Activated T-helper 17 cell treated with anti-CD3 and anti-CD28 coated beads, Interleukin-2, amount 50 U/mL, for 72 hours (primary cell): ENCODE measurements around the gene ITPRIP. TPM values are rescaled to one million over a fixed set of nuclear protein-coding genes. Genes with fewer than 3 reads are reported as not detected.

Source experiments
- ATAC-seq: fragments of 150-1000 bp; cut with Tn5 transposase; replicated peaks from 2 replicates; pipeline ENCODE4 v1.10.0; 2021; ENCODE audit warnings: mild to moderate bottlenecking, moderate library complexity
- H3K27ac Mint-ChIP-seq: one replicate; pipeline ENCODE4 v1.8.0; 2022; ENCODE audit warnings: mixed read lengths
- H3K27me3 Mint-ChIP-seq: one replicate; pipeline ENCODE4 v1.8.0; 2022; ENCODE audit warnings: mixed read lengths
- H3K36me3 Mint-ChIP-seq: one replicate; pipeline ENCODE4 v1.8.0; 2022; ENCODE audit warnings: low read depth, mild to moderate bottlenecking, mixed read lengths
- H3K4me1 Mint-ChIP-seq: one replicate; pipeline ENCODE4 v1.8.0; 2022; ENCODE audit warnings: mixed read lengths
- H3K4me3 Mint-ChIP-seq: one replicate; pipeline ENCODE4 v1.8.0; 2022; ENCODE audit warnings: mild to moderate bottlenecking, mixed read lengths
- H3K9me3 Mint-ChIP-seq: one replicate; pipeline ENCODE4 v1.8.0; 2022; ENCODE audit warnings: mixed read lengths
- total RNA-seq, 2 donors: library from RNA; stranded (reverse); gene quantifications; one replicate each; pipeline ENCODE4 v1.2.3, GENCODE V29; 2022

The ITPRIP gene
- total RNA-seq, 2 donors from 2014 or later: 10.1 to 19.1 TPM

DNA sequence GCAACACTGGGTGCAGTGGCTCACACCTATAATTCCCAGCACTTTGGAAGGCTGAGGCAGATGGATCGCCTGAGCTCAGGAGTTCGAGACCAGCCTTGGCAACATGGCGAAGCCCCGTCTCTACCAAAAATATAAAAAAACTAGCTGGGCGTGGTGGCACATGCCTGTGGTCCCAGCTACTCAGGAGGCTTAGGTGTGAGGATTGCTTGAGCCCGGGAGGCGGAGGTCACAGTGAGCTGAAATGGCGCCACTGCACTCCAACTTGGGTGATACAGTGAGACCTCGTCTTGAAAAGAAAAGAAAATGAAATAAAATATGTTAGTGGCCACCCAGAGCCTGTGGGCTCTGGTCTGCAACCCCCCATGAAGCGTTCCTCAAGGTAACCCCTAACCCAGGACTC lies 13.3 kb downstream of the ITPRIP start:
- H3K27ac Mint-ChIP-seq: peak overlapping the region; percentile 97
- ATAC-seq: no peak
- H3K27me3 Mint-ChIP-seq: no peaks in the 10 kb centered on the region
- H3K4me3 Mint-ChIP-seq: peak overlapping the region; percentile 88
- H3K9me3 Mint-ChIP-seq: no peaks in the 10 kb centered on the region
- H3K4me1 Mint-ChIP-seq: peaks cover 72% of the 10 kb centered on the region
- peaks cover 29% of the 10 kb centered on the region for H3K36me3 Mint-ChIP-seq

GRCh38 chr10:104324221-104324686 lies 14.0 kb downstream of the ITPRIP start:
- Mint-ChIP-seq H3K27ac (peak overlapping the region; percentile 97), H3K4me1 (peaks cover 67% of the 10 kb centered on the region), H3K27me3 (no peaks in the 10 kb centered on the region), H3K36me3 (peaks cover 29% of the 10 kb centered on the region), H3K4me3 (peak overlapping the region; percentile 88), H3K9me3 (no peaks in the 10 kb centered on the region)
- no peak for ATAC-seq

- Mint-ChIP-seq H3K4me3 (peak overlapping the region; percentile 88), H3K27me3 (no peaks in the 10 kb centered on the region), H3K9me3 (no peaks in the 10 kb centered on the region), H3K27ac (peak overlapping the region; percentile 97), H3K4me1 (peaks cover 63% of the 10 kb centered on the region), H3K36me3 (peaks cover 29% of the 10 kb centered on the region)
- ATAC-seq: no peak
Observed at GRCh38 chr10:104323760-104324201, 14.5 kb downstream of the ITPRIP start.

- Mint-ChIP-seq H3K36me3 (peaks cover 29% of the 10 kb centered on the region), H3K27ac (peak overlapping the region; percentile 92), H3K4me3 (peak overlapping the region; percentile 88), H3K27me3 (no peaks in the 10 kb centered on the region), H3K4me1 (peaks cover 57% of the 10 kb centered on the region), H3K9me3 (no peaks in the 10 kb centered on the region)
- no peak for ATAC-seq
Observed at GRCh38 chr10:104323085-104323484, 15.2 kb downstream of the ITPRIP start.

- peaks cover 29% of the 10 kb centered on the region for H3K36me3 Mint-ChIP-seq
- peak overlapping the region; percentile 92 for H3K27ac Mint-ChIP-seq
- H3K27me3 Mint-ChIP-seq: no peaks in the 10 kb centered on the region
- H3K4me3 Mint-ChIP-seq: peak overlapping the region; percentile 88
- ATAC-seq: peak; percentile 65
- H3K4me1 Mint-ChIP-seq: peaks cover 54% of the 10 kb centered on the region
- H3K9me3 Mint-ChIP-seq: no peaks in the 10 kb centered on the region
Observed at GRCh38 chr10:104322416-104322782, 15.9 kb downstream of the ITPRIP start.

- Mint-ChIP-seq H3K27me3 (no peaks in the 10 kb centered on the region), H3K36me3 (peaks cover 24% of the 10 kb centered on the region), H3K27ac (peak overlapping the region; percentile 92), H3K4me3 (peak overlapping the region; percentile 88), H3K9me3 (no peaks in the 10 kb centered on the region), H3K4me1 (peaks cover 49% of the 10 kb centered on the region)
- ATAC-seq: peak; percentile 18
Observed at GRCh38 chr10:104321725-104322415, 16.4 kb downstream of the ITPRIP start.

- Mint-ChIP-seq H3K27me3 (no peaks in the 10 kb centered on the region), H3K4me1 (peaks cover 42% of the 10 kb centered on the region), H3K4me3 (peak overlapping the region; percentile 88), H3K27ac (no peak overlapping the region), H3K36me3 (peaks cover 19% of the 10 kb centered on the region), H3K9me3 (no peaks in the 10 kb centered on the region)
- ATAC-seq: no peak
Observed at GRCh38 chr10:104321226-104321625, 17.0 kb downstream of the ITPRIP start.

DNA sequence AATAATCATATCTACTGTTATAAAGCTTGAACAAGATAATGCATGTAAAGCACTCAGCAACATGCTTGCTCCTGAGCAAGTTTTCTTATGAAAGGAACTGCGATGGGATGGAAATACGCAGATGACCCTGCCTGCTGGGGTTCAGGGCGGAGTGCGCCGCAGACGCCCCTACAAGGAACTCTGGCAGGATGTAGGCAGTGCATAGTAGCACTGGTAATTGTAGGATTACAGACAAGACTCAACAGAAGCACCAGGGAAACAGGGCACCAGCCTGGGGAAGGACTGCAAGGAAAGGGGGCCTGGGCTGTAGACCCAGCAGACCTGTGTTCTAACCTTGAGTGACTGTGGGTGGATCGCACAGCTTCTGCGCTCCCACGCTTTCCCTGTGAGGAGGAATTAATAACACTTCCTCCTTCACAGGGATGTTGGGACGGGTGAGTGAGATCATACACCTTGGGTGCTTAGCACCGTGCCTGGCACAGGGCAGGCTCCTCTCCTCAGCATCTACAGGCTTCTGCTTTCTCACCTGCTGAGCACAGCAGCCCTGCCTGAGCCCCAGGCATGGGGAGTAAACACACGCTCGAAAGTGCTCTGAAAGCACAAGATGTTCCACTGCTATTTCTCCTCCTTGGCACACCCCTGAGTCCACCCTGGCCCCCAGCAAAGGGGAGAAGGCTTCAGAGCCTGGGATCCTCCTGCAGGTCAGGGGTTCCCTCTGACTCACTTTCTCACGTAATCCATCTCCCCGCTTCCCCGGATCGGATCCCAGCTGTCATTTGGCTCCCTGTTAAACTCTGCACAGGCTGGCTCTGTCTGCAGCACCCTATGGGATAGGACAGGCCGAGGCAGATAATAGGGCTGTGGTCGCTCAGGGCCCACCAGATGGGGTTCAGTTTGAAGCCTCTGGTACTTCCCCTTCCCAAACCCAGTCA lies 19.2 kb downstream of the ITPRIP start:
- no peaks in the 10 kb centered on the region for H3K9me3 Mint-ChIP-seq
- H3K4me1 Mint-ChIP-seq: peaks cover 28% of the 10 kb centered on the region
- peak overlapping the region; percentile 52 for H3K27ac Mint-ChIP-seq
- ATAC-seq: no peak
- peaks cover 10% of the 10 kb centered on the region for H3K36me3 Mint-ChIP-seq
- H3K27me3 Mint-ChIP-seq: no peaks in the 10 kb centered on the region
- H3K4me3 Mint-ChIP-seq: no peak overlapping the region

DNA sequence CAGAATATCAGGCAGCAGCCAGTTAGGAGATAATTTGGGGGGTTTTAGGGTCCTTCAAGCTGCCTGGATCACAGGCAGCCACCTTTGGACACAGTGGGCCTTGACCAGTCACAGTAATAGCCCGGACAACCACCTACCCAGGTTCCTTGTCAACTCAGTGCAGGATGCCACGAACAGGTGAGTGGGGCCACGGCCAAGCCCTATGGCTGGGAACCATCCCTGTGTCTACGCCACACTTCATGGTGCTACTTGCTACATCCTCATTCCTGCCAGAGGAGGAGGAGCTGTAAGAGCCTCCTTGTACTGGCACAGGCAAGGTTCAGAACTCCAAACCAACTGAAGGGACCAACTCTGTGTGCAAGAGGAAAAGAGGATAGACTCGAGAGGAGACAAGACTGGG lies 19.9 kb downstream of the ITPRIP start:
- Mint-ChIP-seq H3K4me3 (no peak overlapping the region), H3K27me3 (no peaks in the 10 kb centered on the region), H3K9me3 (no peaks in the 10 kb centered on the region), H3K36me3 (peaks cover 16% of the 10 kb centered on the region), H3K4me1 (peaks cover 23% of the 10 kb centered on the region), H3K27ac (no peak overlapping the region)
- no peak for ATAC-seq

DNA sequence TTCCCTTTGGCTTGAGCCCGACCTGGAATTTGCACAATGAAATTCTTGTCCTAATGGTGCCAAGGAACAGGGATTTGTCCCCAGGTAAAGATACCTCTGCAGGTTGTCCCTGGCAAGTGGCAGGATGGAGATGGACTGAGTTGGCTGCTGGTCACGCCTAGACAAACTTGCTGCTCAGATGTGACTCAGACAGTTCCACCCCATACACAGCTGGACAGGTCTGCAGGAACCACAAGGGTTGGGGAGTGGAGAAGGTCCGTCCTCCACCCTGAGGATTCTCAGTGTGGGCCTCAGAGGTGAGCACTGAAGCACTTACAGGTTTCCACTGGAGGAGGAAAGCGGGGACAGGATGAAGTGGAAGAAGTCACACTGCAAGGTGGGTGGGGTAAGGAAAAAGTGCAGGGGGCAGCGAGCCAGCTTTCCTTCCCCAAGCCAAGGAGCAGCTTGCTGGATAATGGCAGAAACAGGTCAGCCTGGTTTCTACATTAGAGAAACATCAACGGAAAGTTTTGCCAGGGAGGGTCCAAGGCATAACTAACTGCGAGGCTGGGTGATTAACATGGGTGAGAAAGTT lies 20.5 kb downstream of the ITPRIP start:
- Mint-ChIP-seq H3K36me3 (peaks cover 21% of the 10 kb centered on the region), H3K27ac (no peak overlapping the region), H3K4me1 (peaks cover 19% of the 10 kb centered on the region), H3K4me3 (no peak overlapping the region), H3K27me3 (no peaks in the 10 kb centered on the region), H3K9me3 (no peaks in the 10 kb centered on the region)
- ATAC-seq: no peak

DNA sequence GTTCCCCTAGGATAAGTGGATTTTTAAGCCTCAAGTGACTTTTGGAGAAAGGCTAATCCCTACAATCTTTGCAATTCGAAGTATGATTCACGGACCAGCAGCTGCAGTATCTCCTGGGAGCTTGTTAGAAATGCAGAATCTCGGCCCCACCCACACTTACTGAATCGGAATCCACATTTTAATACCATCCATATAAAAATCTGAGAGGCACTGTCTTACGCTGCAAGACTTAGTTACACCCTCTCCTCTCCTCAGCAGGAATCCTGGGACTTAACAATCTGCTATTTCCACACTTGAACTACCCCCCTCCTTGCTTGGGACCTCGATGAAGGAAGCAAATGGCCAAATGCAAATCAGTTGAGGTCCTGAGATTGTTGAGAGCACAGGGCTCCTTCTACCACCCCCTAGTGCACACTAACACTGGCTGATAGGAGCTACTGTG lies 21.0 kb downstream of the ITPRIP start:
- Mint-ChIP-seq H3K36me3 (peaks cover 26% of the 10 kb centered on the region), H3K27me3 (no peaks in the 10 kb centered on the region), H3K9me3 (no peaks in the 10 kb centered on the region), H3K27ac (no peak overlapping the region), H3K4me3 (no peak overlapping the region), H3K4me1 (peaks cover 14% of the 10 kb centered on the region)
- no peak for ATAC-seq

DNA sequence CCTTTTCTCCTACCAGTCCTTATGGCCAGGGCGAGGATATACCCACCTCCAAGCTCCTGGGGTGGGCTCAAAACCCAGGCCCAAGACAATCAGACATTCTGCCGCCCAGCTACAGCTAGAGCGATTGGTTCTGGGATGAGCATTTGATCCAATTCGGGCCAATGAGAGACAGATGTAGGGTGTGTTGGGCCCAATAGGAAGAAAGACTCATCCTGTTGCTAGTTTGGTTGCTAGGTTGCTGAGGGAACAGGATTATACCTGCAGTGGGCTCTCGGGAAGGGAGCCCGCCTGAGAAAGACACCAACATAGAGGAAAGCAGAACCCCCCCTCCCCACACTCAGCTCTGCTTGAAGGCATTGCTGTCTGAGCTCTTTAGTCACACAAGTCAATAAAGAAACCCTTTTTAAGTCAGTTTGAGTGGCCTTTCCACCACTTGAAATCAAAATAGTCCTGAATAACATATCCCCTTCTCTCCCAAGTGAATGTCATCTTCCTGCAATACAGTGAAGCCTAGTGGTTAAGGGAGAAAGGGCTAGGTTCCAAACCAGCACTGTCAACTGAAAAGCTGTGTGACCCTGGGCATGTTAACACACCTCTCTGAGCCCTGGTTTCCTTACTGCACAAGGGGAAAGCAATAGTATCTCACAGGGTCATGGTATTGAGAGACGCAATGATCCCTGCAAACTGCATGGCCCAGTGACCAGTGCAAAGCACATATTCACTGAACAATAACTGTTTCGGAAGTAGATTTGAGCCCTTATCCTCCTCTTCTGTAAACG lies 21.8 kb downstream of the ITPRIP start:
- H3K4me1 Mint-ChIP-seq: peaks cover 6% of the 10 kb centered on the region
- H3K36me3 Mint-ChIP-seq: peaks cover 32% of the 10 kb centered on the region
- H3K4me3 Mint-ChIP-seq: no peak overlapping the region
- no peaks in the 10 kb centered on the region for H3K27me3 Mint-ChIP-seq
- no peaks in the 10 kb centered on the region for H3K9me3 Mint-ChIP-seq
- no peak overlapping the region for H3K27ac Mint-ChIP-seq
- ATAC-seq: no peak

- Mint-ChIP-seq H3K27ac (no peak overlapping the region), H3K9me3 (no peaks in the 10 kb centered on the region), H3K4me1 (peaks cover 5% of the 10 kb centered on the region), H3K36me3 (peaks cover 32% of the 10 kb centered on the region), H3K4me3 (no peak overlapping the region), H3K27me3 (no peaks in the 10 kb centered on the region)
- ATAC-seq: no peak
Observed at GRCh38 chr10:104315486-104315921, 22.8 kb downstream of the ITPRIP start.
